ENCODE data around the gene CDKN2C.
"Not testable (repeated sequence)": the region's sequence is repeated elsewhere in the genome, so short reads cannot be mapped to it uniquely, and the experiment has no call there.

CDKN2C gene

GRCh38 chr1:50978144-50978851 lies 8.3 kb downstream of the CDKN2C start:
- FAIRE-seq (peak; percentile 85), DNase-seq (ENCODE audit: insufficient read length, low spot score) (no peak)

DNA sequence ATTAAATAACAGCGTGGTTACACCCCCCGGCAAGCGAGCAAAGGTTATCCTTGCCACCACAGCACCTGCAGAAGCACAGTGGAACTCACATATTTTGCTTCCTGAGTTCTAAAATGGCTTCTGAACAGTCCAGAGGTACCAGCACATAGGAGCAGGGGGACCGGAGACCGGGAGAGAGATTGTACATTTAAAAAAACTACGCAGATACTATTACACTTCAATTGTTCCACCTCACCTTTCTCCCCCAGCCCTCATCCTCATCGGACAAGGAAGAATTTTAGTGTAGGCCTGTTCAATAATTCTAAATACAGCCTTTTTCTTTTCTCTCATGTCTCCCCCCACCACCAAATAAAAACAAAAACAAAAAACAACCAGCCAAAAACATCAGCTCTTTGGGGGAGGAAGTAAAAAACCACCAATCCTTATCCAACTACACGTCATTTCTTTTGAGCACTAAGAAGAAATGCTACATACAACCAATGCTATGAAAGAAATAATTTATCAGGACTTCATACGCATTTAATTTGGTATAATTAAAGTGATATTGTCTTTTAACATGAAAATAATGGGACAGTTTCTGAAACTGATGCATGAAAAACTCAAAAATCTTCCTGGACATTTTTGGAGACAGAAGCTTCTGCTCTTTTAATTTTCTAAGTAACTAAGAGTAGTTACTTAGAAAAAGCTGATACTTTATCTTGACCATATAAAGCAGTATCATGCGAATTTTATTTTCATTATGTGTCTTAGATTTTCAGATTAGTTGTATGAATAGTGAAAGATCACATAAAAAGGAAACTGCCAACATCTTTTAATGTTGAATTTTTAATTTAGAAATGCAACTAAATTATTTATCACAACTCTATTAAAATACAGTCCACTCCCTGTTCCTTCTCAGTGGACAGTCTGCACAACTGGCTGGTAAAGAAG lies 9.1 kb downstream of the CDKN2C start:
- FAIRE-seq = no peak

GRCh38 chr1:50979937-50980336 lies 9.9 kb downstream of the CDKN2C start:
- FAIRE-seq (no peak), DNase-seq (ENCODE audit: insufficient read length, low spot score) (no peak)

More for the DNA sequence above, 9.1 kb downstream of the CDKN2C start:
- no peak for DNase-seq (ENCODE audit: insufficient read length, low spot score)

GRCh38 chr1:50980505-50980904 lies 10.5 kb downstream of the CDKN2C start:
- FAIRE-seq = peak; percentile 49
- DNase-seq (ENCODE audit: insufficient read length, low spot score) = no peak

GRCh38 chr1:50981741-50982140 lies 11.7 kb downstream of the CDKN2C start:
- DNase-seq (ENCODE audit: insufficient read length, low spot score) (no peak), FAIRE-seq (no peak)

- DNase-seq (ENCODE audit: insufficient read length, low spot score) (no peak), FAIRE-seq (no peak)
These were observed 12.6 kb downstream of the CDKN2C start for GRCh38 chr1:50982611-50983010.

GRCh38 chr1:50983219-50983802 lies 13.3 kb downstream of the CDKN2C start:
- DNase-seq (ENCODE audit: insufficient read length, low spot score) (no peak), FAIRE-seq (no peak)

- FAIRE-seq = peak; percentile 23
- DNase-seq (ENCODE audit: insufficient read length, low spot score) = no peak
These were observed 15.0 kb downstream of the CDKN2C start for GRCh38 chr1:50985094-50985493.

DNA sequence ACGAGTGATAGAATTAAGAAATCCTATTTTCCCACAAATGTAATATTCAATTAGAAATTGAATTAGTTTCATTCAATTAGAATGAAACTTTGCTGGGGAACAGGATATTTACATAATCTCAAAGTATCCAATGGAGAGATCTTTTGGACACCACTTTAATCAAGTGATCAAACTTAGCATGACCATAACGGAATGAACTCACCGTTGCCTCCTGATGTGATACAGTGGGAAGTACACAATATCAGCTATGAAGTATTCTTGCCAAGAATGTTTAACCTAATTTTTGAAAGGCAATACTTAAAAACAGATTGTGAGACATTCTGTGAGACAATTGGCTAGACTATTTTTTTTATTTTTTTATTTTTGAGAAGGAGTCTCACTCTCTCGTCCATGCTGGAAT lies 16.6 kb downstream of the CDKN2C start:
- FAIRE-seq (no peak), DNase-seq (ENCODE audit: insufficient read length, low spot score) (no peak)

DNA sequence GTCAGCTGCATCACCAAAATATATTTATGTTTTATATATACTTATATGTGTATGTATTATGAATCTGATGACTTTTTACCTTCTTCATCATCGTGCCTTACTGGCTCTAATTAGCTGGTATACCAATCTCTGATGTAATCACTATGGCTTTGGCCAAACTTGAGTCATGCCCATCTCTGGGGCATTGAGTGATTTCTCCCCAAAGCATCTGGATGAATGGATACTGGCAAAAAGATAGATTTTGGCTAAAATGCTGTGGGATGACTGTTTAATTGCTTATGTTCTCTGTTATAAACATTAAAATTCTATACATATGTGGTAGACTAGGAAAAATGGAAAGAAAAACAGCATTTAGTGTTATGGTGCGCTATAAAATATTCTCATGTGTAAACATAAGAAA lies 19.6 kb downstream of the CDKN2C start:
- no peak for FAIRE-seq
- DNase-seq (ENCODE audit: insufficient read length, low spot score) = no peak

DNA sequence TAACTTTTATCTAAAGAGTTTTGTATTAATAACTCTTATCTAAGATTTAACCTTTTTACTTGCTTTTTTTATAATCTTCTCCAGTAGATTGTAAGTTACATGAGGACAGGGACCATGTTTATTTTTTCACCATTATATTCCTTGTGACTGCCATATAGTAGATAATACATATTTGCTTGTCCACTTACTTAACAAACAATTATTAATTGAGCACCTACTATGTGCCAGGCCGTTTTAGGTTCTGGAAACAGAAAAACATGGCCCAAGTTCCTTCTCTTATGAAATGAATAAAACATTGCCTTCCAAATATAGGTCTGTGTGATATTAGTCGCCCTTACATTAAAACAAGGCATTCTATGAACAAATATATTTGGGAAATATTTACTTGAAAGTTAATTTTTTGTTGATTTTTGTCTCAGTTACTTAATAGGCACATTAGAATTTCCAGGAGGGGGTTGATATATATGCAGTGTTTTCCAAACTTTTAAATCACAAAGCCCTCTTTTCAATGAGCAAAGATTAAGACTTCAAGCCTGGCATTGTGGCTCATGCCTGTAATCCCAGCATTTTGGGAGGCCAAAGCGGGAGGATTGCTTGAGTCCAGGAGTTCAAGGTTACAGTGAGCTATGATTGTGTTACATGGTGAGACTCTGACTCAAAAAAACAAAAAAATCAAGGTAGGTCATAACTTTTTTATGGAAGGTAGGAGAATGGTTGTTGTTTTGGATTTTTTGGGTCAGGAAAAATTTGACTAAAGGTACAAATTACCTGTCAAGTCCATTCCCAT lies 22.7 kb downstream of the CDKN2C start:
- FAIRE-seq = peak; percentile 37
- DNase-seq (ENCODE audit: insufficient read length, low spot score) = no peak

GRCh38 chr1:50993645-50994044 lies 23.6 kb downstream of the CDKN2C start:
- DNase-seq (ENCODE audit: insufficient read length, low spot score) (no peak), FAIRE-seq (no peak)

- FAIRE-seq (no peak), DNase-seq (ENCODE audit: insufficient read length, low spot score) (no peak)
These were observed 25.0 kb downstream of the CDKN2C start for GRCh38 chr1:50994997-50995396.

- DNase-seq (ENCODE audit: insufficient read length, low spot score) = no peak
- no peak for FAIRE-seq
These were observed 25.6 kb downstream of the CDKN2C start for GRCh38 chr1:50995651-50996050.

DNA sequence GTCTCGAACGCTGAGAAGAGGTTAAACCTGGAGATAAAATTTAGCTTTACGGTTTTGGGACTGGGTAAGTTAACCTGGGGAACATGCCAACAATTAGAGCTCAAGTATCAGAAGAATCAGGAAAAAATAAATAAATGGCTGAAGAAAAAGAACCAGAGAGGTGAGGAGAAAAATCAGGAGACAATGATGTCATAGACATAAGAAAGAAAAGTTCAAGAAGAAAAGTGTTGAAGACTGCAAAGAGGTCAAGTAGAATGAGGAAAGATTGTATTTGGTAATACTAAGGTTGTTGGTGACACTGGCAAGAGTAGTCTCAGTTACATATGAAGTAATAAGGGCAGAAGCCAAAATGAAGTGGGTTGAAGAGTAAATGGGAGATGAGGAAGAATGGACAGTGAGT lies 26.0 kb downstream of the CDKN2C start:
- no peak for DNase-seq (ENCODE audit: insufficient read length, low spot score)
- no peak for FAIRE-seq

- not testable (repeated sequence) for DNase-seq (ENCODE audit: insufficient read length, low spot score); FAIRE-seq
These were observed 29.3 kb downstream of the CDKN2C start for GRCh38 chr1:50999375-50999774.

- FAIRE-seq = peak; percentile 93
- DNase-seq (ENCODE audit: insufficient read length, low spot score) = no peak
These were observed 30.1 kb downstream of the CDKN2C start for GRCh38 chr1:51000160-51000559.

GRCh38 chr1:51000651-51001050 lies 30.6 kb downstream of the CDKN2C start:
- DNase-seq (ENCODE audit: insufficient read length, low spot score) (no peak), FAIRE-seq (no peak)

- no peak for DNase-seq (ENCODE audit: insufficient read length, low spot score)
These were observed 32.5 kb downstream of the CDKN2C start for GRCh38 chr1:51002516-51002915.

DNA sequence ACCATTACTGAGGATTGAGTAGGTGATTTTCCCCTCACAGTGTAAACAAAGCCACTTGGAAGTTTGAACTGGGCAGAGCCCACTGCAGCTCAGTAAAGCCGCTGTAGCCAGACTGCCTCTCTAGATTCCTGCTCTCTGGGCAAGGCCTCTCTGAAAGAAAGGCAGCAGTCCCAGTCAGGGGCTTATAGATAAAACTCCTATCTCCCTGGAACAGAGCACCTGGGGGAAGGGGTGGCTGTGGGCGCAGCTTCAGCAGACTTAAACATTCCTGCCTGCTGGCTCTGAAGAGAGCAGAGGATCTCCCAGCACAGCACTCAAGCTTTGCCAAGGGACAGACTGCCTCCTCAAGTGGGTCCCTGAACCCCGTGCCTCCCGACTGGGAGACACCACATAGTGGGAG lies 35.5 kb downstream of the CDKN2C start:
- not testable (repeated sequence) for DNase-seq (ENCODE audit: insufficient read length, low spot score); FAIRE-seq

More at GRCh38 chr1:51002516-51002915, 32.5 kb downstream of the CDKN2C start:
- peak; percentile 56 for FAIRE-seq

- DNase-seq (ENCODE audit: insufficient read length, low spot score) (no peak), FAIRE-seq (peak; percentile 11)
These were observed 39.3 kb downstream of the CDKN2C start for GRCh38 chr1:51009381-51009780.

Data from GM19239 (cell line).